Measurements from ENCODE around the gene TPX2.

The TPX2 gene

DNA sequence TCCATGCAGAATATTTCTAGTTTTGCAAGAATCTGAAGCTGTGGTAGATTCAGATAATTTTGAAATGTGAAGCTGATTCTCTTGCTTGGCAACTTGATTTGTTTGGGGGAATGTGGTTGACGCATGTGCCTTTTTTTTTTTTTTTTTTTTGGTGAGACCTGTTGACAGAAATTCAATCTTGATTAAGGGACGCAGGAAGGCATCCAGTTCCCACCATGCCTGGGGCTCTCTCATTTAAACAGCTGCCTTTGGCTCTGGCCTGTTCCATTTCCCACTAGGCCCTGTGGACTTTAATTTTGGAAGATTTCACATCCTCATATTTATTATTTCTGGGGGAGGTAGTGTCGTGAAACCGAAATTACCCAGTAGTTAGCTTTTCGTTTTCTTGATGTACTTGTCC lies 8.6 kb downstream of the TPX2 start:
- DNase-seq (ENCODE audit: low read depth), result no peak
- TF ChIP-seq, protein P1, sequence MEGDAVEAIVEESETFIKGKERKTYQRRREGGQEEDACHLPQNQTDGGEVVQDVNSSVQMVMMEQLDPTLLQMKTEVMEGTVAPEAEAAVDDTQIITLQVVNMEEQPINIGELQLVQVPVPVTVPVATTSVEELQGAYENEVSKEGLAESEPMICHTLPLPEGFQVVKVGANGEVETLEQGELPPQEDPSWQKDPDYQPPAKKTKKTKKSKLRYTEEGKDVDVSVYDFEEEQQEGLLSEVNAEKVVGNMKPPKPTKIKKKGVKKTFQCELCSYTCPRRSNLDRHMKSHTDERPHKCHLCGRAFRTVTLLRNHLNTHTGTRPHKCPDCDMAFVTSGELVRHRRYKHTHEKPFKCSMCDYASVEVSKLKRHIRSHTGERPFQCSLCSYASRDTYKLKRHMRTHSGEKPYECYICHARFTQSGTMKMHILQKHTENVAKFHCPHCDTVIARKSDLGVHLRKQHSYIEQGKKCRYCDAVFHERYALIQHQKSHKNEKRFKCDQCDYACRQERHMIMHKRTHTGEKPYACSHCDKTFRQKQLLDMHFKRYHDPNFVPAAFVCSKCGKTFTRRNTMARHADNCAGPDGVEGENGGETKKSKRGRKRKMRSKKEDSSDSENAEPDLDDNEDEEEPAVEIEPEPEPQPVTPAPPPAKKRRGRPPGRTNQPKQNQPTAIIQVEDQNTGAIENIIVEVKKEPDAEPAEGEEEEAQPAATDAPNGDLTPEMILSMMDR (IDR thresholded peaks at IDR 0.05; ENCODE audit: low read depth, low read length, missing control alignments), result no peak
- H3K4me3 ChIP-seq (ENCODE audit: low read depth, low read length), result no peak overlapping the region

DNA sequence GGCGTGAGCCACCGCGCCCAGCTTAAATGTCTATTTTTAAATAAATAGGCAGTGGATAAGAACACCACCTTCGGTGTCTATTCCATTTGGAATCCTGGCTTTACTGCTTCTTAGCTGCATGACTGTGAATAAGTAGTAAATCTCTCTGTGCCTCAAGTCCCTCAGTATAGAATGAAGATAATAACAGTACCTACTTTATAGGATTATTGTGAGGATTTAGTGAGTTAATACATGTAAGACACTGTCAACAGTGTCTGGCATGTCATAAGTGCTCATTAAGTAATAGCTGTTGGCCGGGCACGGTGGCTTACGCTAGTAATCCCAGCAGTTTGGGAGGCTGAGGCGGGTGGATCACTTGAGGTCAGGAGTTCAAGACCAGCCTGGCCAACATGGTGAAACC lies 10.1 kb downstream of the TPX2 start:
- no peak for DNase-seq (ENCODE audit: low read depth)
- H3K4me3 ChIP-seq (ENCODE audit: low read depth, low read length), result no peak overlapping the region

DNA sequence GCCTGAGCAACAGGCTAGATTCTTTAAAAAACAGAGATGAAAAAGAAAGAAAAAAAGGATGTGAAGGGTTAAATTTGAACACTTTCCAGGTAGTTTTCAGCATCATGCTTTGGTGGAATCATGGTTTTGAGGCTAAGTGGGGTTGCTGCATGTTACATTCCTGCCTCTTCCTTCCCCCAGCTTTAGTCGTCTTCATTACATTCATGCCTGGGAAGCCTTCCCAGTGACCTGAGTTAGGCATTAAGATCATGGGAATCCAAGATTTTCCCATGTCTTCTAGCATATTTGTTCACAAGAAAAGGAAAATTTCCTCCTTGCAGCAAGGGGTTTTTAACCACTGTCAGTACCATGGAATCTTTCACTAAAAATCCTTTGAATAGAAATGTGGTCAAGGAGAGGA lies 12.0 kb downstream of the TPX2 start:
- TF ChIP-seq, protein P1 (IDR thresholded peaks at IDR 0.05; ENCODE audit: low read depth, low read length, missing control alignments), result no peak
- H3K4me3 ChIP-seq (ENCODE audit: low read depth, low read length), result no peak overlapping the region
- no peak for DNase-seq (ENCODE audit: low read depth)

More for the DNA sequence above, 10.1 kb downstream of the TPX2 start:
- TF ChIP-seq, protein P1 (IDR thresholded peaks at IDR 0.05; ENCODE audit: low read depth, low read length, missing control alignments), result no peak

DNA sequence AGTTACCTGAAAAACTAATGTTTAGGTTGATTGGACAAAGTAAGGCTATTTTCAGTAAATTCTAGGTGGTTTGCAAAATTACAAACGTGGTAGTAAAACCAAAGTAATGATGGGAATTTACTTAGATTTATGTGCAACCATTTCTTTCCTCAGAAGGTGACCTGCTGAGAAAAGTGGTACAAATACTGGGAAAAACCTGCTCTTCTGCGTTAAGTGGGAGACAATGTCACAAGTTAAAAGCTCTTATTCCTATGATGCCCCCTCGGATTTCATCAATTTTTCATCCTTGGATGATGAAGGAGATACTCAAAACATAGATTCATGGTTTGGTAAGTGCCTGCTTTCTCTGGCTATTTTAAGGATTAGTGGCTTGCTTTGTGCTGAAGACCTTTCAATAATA lies 18.2 kb downstream of the TPX2 start:
- DNase-seq (ENCODE audit: low read depth), result no peak
- TF ChIP-seq, protein P1 (IDR thresholded peaks at IDR 0.05; ENCODE audit: low read depth, low read length, missing control alignments), result no peak
- no peak overlapping the region for H3K4me3 ChIP-seq (ENCODE audit: low read depth, low read length)

DNA sequence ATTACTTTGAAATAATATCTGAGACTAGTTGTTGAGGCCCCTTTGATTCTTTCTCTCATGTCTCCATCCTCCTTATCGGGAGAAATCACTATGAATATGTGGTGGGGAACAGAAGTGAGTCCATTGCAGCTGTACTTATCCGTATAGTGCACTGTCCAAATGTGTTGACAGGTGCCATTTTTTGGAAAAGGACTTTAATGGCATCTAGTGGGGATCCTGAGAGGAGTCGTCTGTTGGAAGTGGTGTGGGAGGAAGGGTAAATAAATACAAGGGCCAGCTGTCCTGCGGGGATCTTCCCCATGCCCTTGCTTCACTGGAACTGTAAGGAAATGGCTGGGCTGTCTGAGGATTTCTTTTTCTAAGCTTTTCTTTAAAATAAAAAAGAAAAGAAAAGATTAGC lies 19.4 kb downstream of the TPX2 start:
- TF ChIP-seq, protein P1 (IDR thresholded peaks at IDR 0.05; ENCODE audit: low read depth, low read length, missing control alignments), result no peak
- H3K4me3 ChIP-seq (ENCODE audit: low read depth, low read length), result no peak overlapping the region
- DNase-seq (ENCODE audit: low read depth), result no peak

DNA sequence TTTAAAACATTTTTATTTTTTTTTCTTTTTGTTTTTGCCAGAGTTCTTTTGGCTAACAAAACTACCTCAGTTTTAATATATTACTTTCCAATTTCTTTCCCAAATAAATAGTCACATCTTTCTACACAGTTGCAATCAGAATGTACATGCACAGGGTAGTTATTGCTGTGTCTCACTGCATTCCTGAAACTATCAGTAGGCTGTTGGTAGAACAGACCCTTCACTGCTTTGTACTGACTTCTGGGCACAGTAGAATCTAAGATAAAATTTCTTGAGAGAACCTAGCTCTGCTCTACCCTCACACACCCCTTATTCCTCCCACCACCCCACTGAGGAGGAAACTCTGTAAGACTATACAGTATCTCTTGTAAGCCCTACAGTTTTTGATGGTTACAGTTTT lies 19.9 kb downstream of the TPX2 start:
- DNase-seq (ENCODE audit: low read depth), result no peak
- TF ChIP-seq, protein P1 (IDR thresholded peaks at IDR 0.05; ENCODE audit: low read depth, low read length, missing control alignments), result no peak
- H3K4me3 ChIP-seq (ENCODE audit: low read depth, low read length), result no peak overlapping the region

DNA sequence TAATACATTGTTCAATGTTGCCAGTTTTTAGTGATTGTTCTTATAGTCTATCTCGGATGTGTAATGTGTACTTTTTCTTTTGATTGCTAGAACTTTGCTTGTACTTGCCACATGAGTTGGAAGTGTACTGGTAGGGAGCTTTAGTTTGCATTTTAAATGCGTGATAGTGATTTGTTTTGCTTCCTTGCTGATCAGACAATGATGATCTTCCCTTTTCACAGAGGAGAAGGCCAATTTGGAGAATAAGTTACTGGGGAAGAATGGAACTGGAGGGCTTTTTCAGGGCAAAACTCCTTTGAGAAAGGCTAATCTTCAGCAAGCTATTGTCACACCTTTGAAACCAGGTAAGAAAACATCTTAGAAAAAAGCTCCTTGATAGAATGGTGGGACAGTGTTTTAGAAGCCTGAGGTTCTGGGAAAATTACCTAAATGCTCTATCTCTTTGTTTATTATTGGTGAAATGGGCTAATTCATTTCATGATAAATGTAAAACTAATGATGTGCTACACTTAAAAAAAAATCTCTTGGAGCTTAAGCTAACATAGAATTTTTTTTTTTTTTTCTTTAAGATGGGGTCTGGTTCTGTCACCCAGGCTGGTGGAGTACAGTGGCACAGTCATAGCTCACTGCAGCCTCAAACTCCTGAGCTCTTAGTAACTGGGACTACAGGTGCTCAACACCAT lies 20.9 kb downstream of the TPX2 start:
- no peak for DNase-seq (ENCODE audit: low read depth)

More for the DNA sequence above, 20.9 kb downstream of the TPX2 start:
- no peak overlapping the region for H3K4me3 ChIP-seq (ENCODE audit: low read depth, low read length)
- TF ChIP-seq, protein P1 (IDR thresholded peaks at IDR 0.05; ENCODE audit: low read depth, low read length, missing control alignments), result no peak
